Mesothelial cell of epicardium (in vitro differentiated cells): ENCODE data around the gene KLF7. TPM values are rescaled to one million over a fixed set of nuclear protein-coding genes. Genes with fewer than 3 reads are reported as not detected.

ENCODE experiments used
- DNase-seq, 2 experiments: peaks; one replicate each; pipeline ENCODE4 v3.0.0; 2021; ENCODE audit warnings: low spot score in 2 of 2; ENCODE audit not compliant: unreplicated experiment in 2 of 2
- H3K27ac Mint-ChIP-seq: 2 replicates; pipeline ENCODE4 v1.8.0; 2021; ENCODE audit warnings: mixed read lengths
- H3K27me3 Mint-ChIP-seq: 2 replicates; pipeline ENCODE4 v1.8.0; 2021; ENCODE audit warnings: low read depth, mixed read lengths
- H3K36me3 Mint-ChIP-seq: 2 replicates; pipeline ENCODE4 v1.8.0; 2021; ENCODE audit warnings: mixed read lengths
- H3K4me1 Mint-ChIP-seq: 2 replicates; pipeline ENCODE4 v1.8.0; 2021; ENCODE audit warnings: mixed read lengths
- H3K4me3 Mint-ChIP-seq: 2 replicates; pipeline ENCODE4 v1.8.0; 2021; ENCODE audit warnings: mild to moderate bottlenecking, moderate library complexity, mixed read lengths
- H3K9me3 Mint-ChIP-seq: 2 replicates; pipeline ENCODE4 v1.8.0; 2021; ENCODE audit warnings: mixed read lengths
- CTCF ChIP-seq: fragments of 200-600 bp; sonication (generic); IDR thresholded peaks from one replicate; pipeline ENCODE4 v1.5.0; 2021; ENCODE audit warnings: antibody characterized with exemption; ENCODE audit not compliant: unreplicated experiment
- total RNA-seq: library from RNA; stranded (reverse); gene quantifications from 3 replicates; pipeline ENCODE4 v1.2.1, GENCODE V29; 2021

The KLF7 gene
- total RNA-seq, 1 donor from 2014 or later: 17.8 TPM

GRCh38 chr2:207055257-207055656, 110.5 kb downstream of the KLF7 start:
- Mint-ChIP-seq H3K36me3 (no peaks in the 10 kb centered on the region), H3K27ac (no peak overlapping the region), H3K4me3 (no peak overlapping the region), H3K4me1 (no peaks in the 10 kb centered on the region), H3K9me3 (no peaks in the 10 kb centered on the region), H3K27me3 (peaks cover 2% of the 10 kb centered on the region)
- no peak for TF ChIP-seq CTCF
- DNase-seq: no peak

- Mint-ChIP-seq H3K4me3 (no peak overlapping the region), H3K9me3 (no peaks in the 10 kb centered on the region), H3K36me3 (no peaks in the 10 kb centered on the region), H3K27ac (no peak overlapping the region), H3K4me1 (no peaks in the 10 kb centered on the region), H3K27me3 (peaks cover 2% of the 10 kb centered on the region)
- TF ChIP-seq CTCF: no peak
- no peak for DNase-seq
Measured at GRCh38 chr2:207054521-207054920, 111.2 kb downstream of the KLF7 start.

GRCh38 chr2:207051385-207051965, 114.3 kb downstream of the KLF7 start:
- Mint-ChIP-seq H3K4me3 (no peak overlapping the region), H3K27ac (no peak overlapping the region), H3K36me3 (no peaks in the 10 kb centered on the region), H3K4me1 (peaks cover 8% of the 10 kb centered on the region), H3K9me3 (no peaks in the 10 kb centered on the region), H3K27me3 (no peaks in the 10 kb centered on the region)
- no peak for TF ChIP-seq CTCF
- no peak for DNase-seq

GRCh38 chr2:207049122-207049521, 116.6 kb downstream of the KLF7 start:
- TF ChIP-seq CTCF: no peak

GRCh38 chr2:207048416-207048815, 117.3 kb downstream of the KLF7 start:
- H3K27me3 Mint-ChIP-seq: no peaks in the 10 kb centered on the region
- DNase-seq: no peak
- no peak for TF ChIP-seq CTCF
- H3K4me3 Mint-ChIP-seq: no peak overlapping the region
- peaks cover 8% of the 10 kb centered on the region for H3K4me1 Mint-ChIP-seq
- H3K27ac Mint-ChIP-seq: no peak overlapping the region
- peaks cover 4% of the 10 kb centered on the region for H3K9me3 Mint-ChIP-seq
- H3K36me3 Mint-ChIP-seq: no peaks in the 10 kb centered on the region

More at GRCh38 chr2:207049122-207049521, 116.6 kb downstream of the KLF7 start:
- peaks cover 8% of the 10 kb centered on the region for H3K4me1 Mint-ChIP-seq
- no peaks in the 10 kb centered on the region for H3K36me3 Mint-ChIP-seq
- no peak overlapping the region for H3K27ac Mint-ChIP-seq
- H3K9me3 Mint-ChIP-seq: peaks cover 4% of the 10 kb centered on the region
- H3K4me3 Mint-ChIP-seq: no peak overlapping the region
- no peak for DNase-seq
- no peaks in the 10 kb centered on the region for H3K27me3 Mint-ChIP-seq

GRCh38 chr2:207046724-207047123, 119.0 kb downstream of the KLF7 start:
- no peak overlapping the region for H3K27ac Mint-ChIP-seq
- TF ChIP-seq CTCF: no peak
- no peak for DNase-seq
- H3K4me3 Mint-ChIP-seq: no peak overlapping the region
- no peaks in the 10 kb centered on the region for H3K27me3 Mint-ChIP-seq
- H3K9me3 Mint-ChIP-seq: peaks cover 4% of the 10 kb centered on the region
- H3K4me1 Mint-ChIP-seq: peaks cover 8% of the 10 kb centered on the region
- H3K36me3 Mint-ChIP-seq: no peaks in the 10 kb centered on the region
